ENCODE data around the gene CFL1. TPM values are rescaled to one million over a fixed set of nuclear protein-coding genes. Genes with fewer than 3 reads are reported as not detected.

CFL1 gene
- total and polyA plus RNA-seq, 2 of the 8 experiments (the other 6 are each of a cell fraction or from before 2014, with no cell fraction given) = 1,252 to 1,365 TPM

DNA sequence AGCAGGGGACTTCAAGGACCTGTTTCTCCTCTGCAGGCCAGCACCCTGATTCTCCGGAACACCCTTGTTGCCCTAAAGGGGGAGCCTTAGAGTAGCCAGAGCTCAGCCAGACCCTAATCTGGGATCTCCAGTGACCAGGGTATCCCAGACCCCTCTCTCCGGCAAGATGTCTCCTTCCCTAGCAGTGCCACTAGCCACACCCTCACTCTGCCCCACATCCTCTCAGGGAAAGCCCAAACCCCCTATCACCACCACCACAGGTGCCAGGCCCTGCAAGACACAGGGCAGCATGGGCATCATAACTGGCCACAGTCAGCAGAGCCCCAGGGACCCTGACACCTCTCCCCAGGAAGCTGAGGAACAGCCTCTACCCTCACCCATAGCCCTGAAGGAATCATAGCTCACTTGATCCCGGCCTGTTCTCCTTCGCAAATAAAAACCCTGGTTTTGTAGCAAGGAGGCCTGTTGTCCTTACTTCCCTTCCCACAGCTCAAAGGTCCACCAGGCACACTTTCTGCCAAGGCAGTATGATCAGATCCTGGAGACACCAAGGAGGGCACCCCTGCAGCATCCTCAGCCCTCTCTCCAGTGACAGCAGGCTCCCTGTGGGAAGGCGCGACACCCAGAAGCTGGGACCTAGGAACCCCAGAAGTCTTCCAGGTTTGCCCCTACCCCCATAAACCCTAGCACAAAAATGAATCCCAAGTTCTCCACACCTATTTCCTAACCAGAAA, 4.6 kb downstream of the CFL1 start:
- Histone ChIP-seq H3K9me3 (ENCODE audit: insufficient read depth in 2 of 2, low read depth in 1 of 2, low read length in 1 of 2) (peaks cover 7 to 10% of the 10 kb centered on the region in 2 experiments; a peak in 2 of 4 replicates), H3K4me2 (ENCODE audit: insufficient read depth in 1 of 2, low read depth in 2 of 2, low read length in 2 of 2) (no peak overlapping the region), H3K36me3 (ENCODE audit: control insufficient read depth in 2 of 4, insufficient read depth in 4 of 4, low read length in 3 of 4) (peaks cover 17 to 34% (median 31%) of the 10 kb centered on the region in 4 experiments), H3K23me2 (ENCODE audit: low read depth, low read length) (peaks cover 3% of the 10 kb centered on the region; the same call in 1 of the 2 replicates), H3K9ac (replicated peaks in 1 of 4; ENCODE audit: extremely low read depth in 1 of 4, low read depth in 3 of 4, low read length in 3 of 4) (no peak overlapping the region), H3K4me1 (replicated peaks in 1 of 4; ENCODE audit: control insufficient read depth in 3 of 4, insufficient read depth in 4 of 4, low read length in 3 of 4) (peaks cover 0 to 10% (median under 1%) of the 10 kb centered on the region in 4 experiments; a peak in 5 of 7 replicates), H2AK5ac (ENCODE audit: low read depth, low read length) (no peak overlapping the region), H3K27ac (ENCODE audit: low read depth, low read length) (no peak overlapping the region), H2BK5ac (ENCODE audit: low read depth, low read length) (0 out of 2 replicates have a peak overlapping the region, but pooled peaks have one; percentile 20), H3K4me3 (ENCODE audit: extremely low read depth in 1 of 4, insufficient read depth in 2 of 4, low read depth in 3 of 4, low read length in 4 of 4) (no peak overlapping the region), H3K18ac (ENCODE audit: extremely low read depth, low read length) (no peak overlapping the region), H3K23ac (ENCODE audit: insufficient read length) (no peak overlapping the region), H2BK20ac (ENCODE audit: low read length) (no peak overlapping the region), H4K8ac (ENCODE audit: extremely low read depth, insufficient read depth, low read length) (peak overlapping the region; percentile 75), H3K56ac (replicated peaks; ENCODE audit: insufficient read length, low read depth, low read length) (no peak overlapping the region), H2BK120ac (replicated peaks; ENCODE audit: low read depth, low read length) (no peak overlapping the region), H4K5ac (ENCODE audit: insufficient read length, low read depth, low read length) (no peak overlapping the region), H3K4ac (replicated peaks; ENCODE audit: insufficient read length, low read depth, low read length) (no peak overlapping the region), H4K20me1 (replicated peaks in 1 of 2; ENCODE audit: control insufficient read depth in 1 of 2, insufficient read depth in 2 of 2, low read length in 2 of 2) (peaks cover 29 to 30% of the 10 kb centered on the region in 2 experiments), H4K91ac (replicated peaks; ENCODE audit: insufficient read length, low read length) (no peak overlapping the region), H3K14ac (ENCODE audit: insufficient read length) (no peak overlapping the region), H3K79me1 (ENCODE audit: low read depth, low read length) (peaks cover 20% of the 10 kb centered on the region), H2BK12ac (ENCODE audit: low read depth, low read length) (no peak overlapping the region), H2AFZ (ENCODE audit: low read length) (no peak overlapping the region), H2BK15ac (ENCODE audit: low read length) (no peak overlapping the region), H3K79me2 (ENCODE audit: control insufficient read depth in 1 of 2, insufficient read depth in 2 of 2, low read length in 2 of 2) (peaks cover 15 to 36% of the 10 kb centered on the region in 2 experiments), H3K27me3 (replicated peaks in 1 of 4; ENCODE audit: control insufficient read depth in 3 of 4, extremely low read depth in 1 of 4, insufficient read depth in 3 of 4, low read length in 3 of 4) (no peaks in the 10 kb centered on the region)
- FAIRE-seq (no peak), DNase-seq (ENCODE audit: low read depth in 1 of 2, low spot score in 2 of 2) (no peak)
- 88% methylated on average over 6 of the region's 6 CpGs; no CpG with 5 or more reads in 1 of the 2 experiments for WGBS, 2 experiments (ENCODE audit: extremely low coverage in 1 of 2, insufficient coverage in 1 of 2, insufficient read length in 1 of 2, insufficient replicate concordance in 2 of 2, low coverage in 1 of 2, low lambda C conversion rate in 2 of 2, missing lambda C conversion rate in 1 of 2)
- ChIA-PET POLR2A (ENCODE audit: partially characterized antibody) (interaction anchor here (0.7 to 38.3 kb wide), 20 partner anchors 8 to 240 kb away, joined by 3 to 1071 read pairs (median 4); partner anchors contain the start of genes CCDC85B, CFL1, CTSW and EFEMP2), CTCF (ENCODE audit: partially characterized antibody) (interaction anchor here (0.6 to 15.2 kb wide), 16 partner anchors 8 to 197 kb away, joined by 3 to 283 read pairs (median 4); partner anchors contain the start of genes AP5B1, CCDC85B, CFL1 and CTSW)
- TF ChIP-seq, protein P1, sequence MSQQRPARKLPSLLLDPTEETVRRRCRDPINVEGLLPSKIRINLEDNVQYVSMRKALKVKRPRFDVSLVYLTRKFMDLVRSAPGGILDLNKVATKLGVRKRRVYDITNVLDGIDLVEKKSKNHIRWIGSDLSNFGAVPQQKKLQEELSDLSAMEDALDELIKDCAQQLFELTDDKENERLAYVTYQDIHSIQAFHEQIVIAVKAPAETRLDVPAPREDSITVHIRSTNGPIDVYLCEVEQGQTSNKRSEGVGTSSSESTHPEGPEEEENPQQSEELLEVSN (IDR thresholded peaks at IDR 0.05) = no peak
- TF ChIP-seq CBX5 (IDR thresholded peaks at IDR 0.05; ENCODE audit: low read depth, low read length) = no peak
- TF ChIP-seq SIN3A (conservative IDR thresholded peaks at IDR 0.05 in 1 of 2, IDR thresholded peaks at IDR 0.05 in 1 of 2; ENCODE audit: low read depth in 1 of 2, low read length in 2 of 2) = no peak
- no peak for TF ChIP-seq TCF12 (IDR thresholded peaks at IDR 0.05; ENCODE audit: low read depth, low read length)
- TF ChIP-seq RAD21 (IDR thresholded peaks at IDR 0.05 in 1 of 2, conservative IDR thresholded peaks at IDR 0.05 in 1 of 2; ENCODE audit: low read depth in 2 of 2, low read length in 2 of 2) = peak; percentile 15 to 19; a peak in 1 of 4 replicates
- no peak for TF ChIP-seq MAFK (IDR thresholded peaks at IDR 0.05; ENCODE audit: low read depth, low read length)
- TF ChIP-seq TBP (IDR thresholded peaks at IDR 0.05; ENCODE audit: low read depth, low read length) = no peak
- TF ChIP-seq BACH1 (IDR thresholded peaks at IDR 0.05; ENCODE audit: low read length) = no peak
- TF ChIP-seq POLR2A (IDR thresholded peaks at IDR 0.05; ENCODE audit: control extremely low read depth in 1 of 2, low read depth in 2 of 2, low read length in 2 of 2) = peak in 1 of 2 experiments; percentile 35; a peak in 1 of 3 replicates
- TF ChIP-seq, protein P2, sequence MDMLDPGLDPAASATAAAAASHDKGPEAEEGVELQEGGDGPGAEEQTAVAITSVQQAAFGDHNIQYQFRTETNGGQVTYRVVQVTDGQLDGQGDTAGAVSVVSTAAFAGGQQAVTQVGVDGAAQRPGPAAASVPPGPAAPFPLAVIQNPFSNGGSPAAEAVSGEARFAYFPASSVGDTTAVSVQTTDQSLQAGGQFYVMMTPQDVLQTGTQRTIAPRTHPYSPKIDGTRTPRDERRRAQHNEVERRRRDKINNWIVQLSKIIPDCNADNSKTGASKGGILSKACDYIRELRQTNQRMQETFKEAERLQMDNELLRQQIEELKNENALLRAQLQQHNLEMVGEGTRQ (IDR thresholded peaks at IDR 0.05; ENCODE audit: low read length) = no peak

Measured in H1 (cell line).